Mucosa of descending colon (tissue), 3 donors: Measurements from ENCODE around the gene SCLT1. TPM values are rescaled to one million over a fixed set of nuclear protein-coding genes. Genes with fewer than 3 reads are reported as not detected.

Source experiments
- ATAC-seq: fragments of 200-7000 bp; cut with Tn5 transposase; one replicate; pipeline ENCODE4 v1.9.1; 2020; ENCODE audit warnings: mild to moderate bottlenecking, moderate library complexity
- DNase-seq, 3 donors: peaks; one replicate each; pipeline ENCODE4 v3.0.0-alpha.2; 2020
- H3K36me3 ChIP-seq: fragments of 200-600 bp; one replicate; pipeline ENCODE4 v1.8.0; 2021; ENCODE audit warnings: low read depth, mild to moderate bottlenecking
- H3K4me1 ChIP-seq: fragments of 200-600 bp; one replicate; pipeline ENCODE4 v1.8.0; 2021; ENCODE audit warnings: low read depth, mild to moderate bottlenecking
- H3K4me3 ChIP-seq: fragments of 200-600 bp; one replicate; pipeline ENCODE4 v1.8.0; 2021; ENCODE audit warnings: mild to moderate bottlenecking
- H3K9me3 ChIP-seq: fragments of 200-600 bp; one replicate; pipeline ENCODE4 v1.8.0; 2021; ENCODE audit warnings: mild to moderate bottlenecking
- CTCF ChIP-seq: fragments of 200-600 bp; IDR thresholded peaks from one replicate; pipeline ENCODE4 v1.8.0; 2022; ENCODE audit warnings: antibody characterized with exemption, mild to moderate bottlenecking
- intact Hi-C, 2 donors: fragments of 100-400 bp; cut with DNase I in 1 of 2; cut with micrococcal nuclease in 1 of 2; formaldehyde crosslinking; loops; one replicate each; pipeline versions ENCODE4 v1.11.0 to v1.11.1; 2022; cut with DNase I, micrococcal nuclease
- total RNA-seq, 3 donors: library from RNA; stranded (reverse); fragmentation: NEBNext Ultra II Directional in 2 of 3; extraction: Animal tissue kit (Norgen Biotek cat#: 25700) in 2 of 3; gene quantifications; one replicate each; pipeline versions ENCODE4 v1.2.1 to v1.2.4, GENCODE V29; 2021 to 2023
- donor health status: DM: no; HTN: no; CAD: no; lungs with moderate emphysema.
- donor health status: DM: no; HTN: no; CAD: no.
- donor health status: DM: no; HTN: yes; CAD: no.

Gene SCLT1
- total RNA-seq, 3 donors from 2014 or later, result 11.7 to 16.8 (median 12.9) TPM

DNA sequence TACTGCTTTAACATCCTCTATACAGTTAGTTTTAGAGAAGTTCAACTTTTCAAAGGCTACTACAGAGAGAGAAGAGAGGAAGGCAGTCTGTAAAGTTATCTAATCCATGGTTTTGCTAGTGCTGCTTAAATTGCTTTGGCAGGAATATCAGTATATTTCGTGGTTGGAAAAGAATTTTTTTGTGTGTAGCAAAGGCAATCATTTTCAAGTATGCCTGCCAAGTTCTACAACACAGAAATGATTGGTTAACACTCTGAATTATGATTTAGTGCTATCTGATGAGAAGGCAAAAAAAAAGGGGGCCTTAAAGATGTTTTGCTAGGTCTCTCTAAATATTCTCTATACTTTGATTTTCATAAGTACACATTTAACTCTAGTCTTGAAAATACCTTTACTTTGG lies 150.7 kb downstream of the SCLT1 start:
- DNase-seq, result no peak
- intact Hi-C loops, result no loop called here
- Histone ChIP-seq H3K9me3 (no peaks in the 10 kb centered on the region), H3K4me3 (no peak overlapping the region), H3K36me3 (no peaks in the 10 kb centered on the region), H3K4me1 (no peaks in the 10 kb centered on the region)
- TF ChIP-seq CTCF, result no peak
- no peak for ATAC-seq

GRCh38 chr4:128940971-128941370 lies 152.4 kb downstream of the SCLT1 start:
- TF ChIP-seq CTCF, result no peak
- H3K36me3 ChIP-seq, result no peaks in the 10 kb centered on the region
- ATAC-seq, result no peak
- DNase-seq, result no peak
- no peaks in the 10 kb centered on the region for H3K4me1 ChIP-seq
- H3K9me3 ChIP-seq, result no peaks in the 10 kb centered on the region
- intact Hi-C loops, result no loop called here
- H3K4me3 ChIP-seq, result no peak overlapping the region

DNA sequence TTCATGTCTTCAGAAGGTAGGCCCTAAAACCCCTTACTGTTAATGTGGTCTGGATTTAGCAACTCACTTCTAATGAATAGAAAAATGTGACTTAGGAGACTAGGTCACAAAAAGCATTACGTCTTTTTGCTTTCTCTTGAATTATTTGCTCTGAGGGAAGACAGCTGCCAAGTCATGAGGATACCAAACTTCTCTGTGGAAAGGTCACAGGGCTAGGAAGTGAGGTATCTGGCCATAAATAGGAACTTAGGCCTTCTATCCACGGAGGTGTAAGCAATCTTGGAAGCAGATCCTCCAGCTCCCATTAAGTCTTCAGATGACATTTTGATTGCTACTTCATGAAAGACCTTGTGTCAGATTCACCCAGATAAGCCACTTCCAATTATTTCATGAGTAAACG lies 163.3 kb downstream of the SCLT1 start:
- no peaks in the 10 kb centered on the region for H3K36me3 ChIP-seq
- no peak overlapping the region for H3K4me3 ChIP-seq
- H3K4me1 ChIP-seq, result no peaks in the 10 kb centered on the region
- intact Hi-C loops, result no loop called here
- TF ChIP-seq CTCF, result no peak
- no peaks in the 10 kb centered on the region for H3K9me3 ChIP-seq
- DNase-seq (no peak), ATAC-seq (no peak)

DNA sequence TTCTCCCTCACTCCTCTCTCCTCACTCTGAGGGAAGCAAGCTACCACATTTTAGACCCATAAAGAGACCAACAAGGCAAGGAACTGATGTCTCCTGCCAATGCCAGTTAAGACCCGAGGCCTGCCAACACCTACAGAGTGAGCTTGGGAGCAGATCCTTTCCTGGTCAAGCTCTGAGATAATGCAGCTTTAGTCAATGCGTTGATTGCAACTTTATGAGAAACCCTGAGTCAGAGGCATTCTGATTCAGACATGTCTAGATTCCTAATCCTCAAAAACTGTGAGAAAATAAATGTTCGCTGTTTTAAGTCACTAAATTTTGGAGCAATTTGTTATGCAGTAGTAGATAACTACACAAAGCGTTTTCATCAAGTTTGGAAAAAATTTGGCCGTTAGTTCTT lies 168.4 kb downstream of the SCLT1 start:
- no peak for ATAC-seq
- Histone ChIP-seq H3K4me3 (no peak overlapping the region), H3K36me3 (no peaks in the 10 kb centered on the region), H3K9me3 (no peaks in the 10 kb centered on the region), H3K4me1 (no peaks in the 10 kb centered on the region)
- intact Hi-C loops, result no loop called here
- DNase-seq, result no peak
- no peak for TF ChIP-seq CTCF

- DNase-seq (no peak), ATAC-seq (no peak)
- no peaks in the 10 kb centered on the region for H3K36me3 ChIP-seq
- no peak for TF ChIP-seq CTCF
- intact Hi-C loops, result no loop called here
- no peak overlapping the region for H3K4me3 ChIP-seq
- no peaks in the 10 kb centered on the region for H3K4me1 ChIP-seq
- no peaks in the 10 kb centered on the region for H3K9me3 ChIP-seq
Measured at GRCh38 chr4:128921954-128922353, 171.4 kb downstream of the SCLT1 start.

GRCh38 chr4:128917781-128918180 lies 175.6 kb downstream of the SCLT1 start:
- no peak overlapping the region for H3K4me3 ChIP-seq
- no peak for TF ChIP-seq CTCF
- ATAC-seq, result peak; percentile 35
- H3K4me1 ChIP-seq, result no peaks in the 10 kb centered on the region
- DNase-seq, result no peak
- intact Hi-C loops, result no loop called here
- no peaks in the 10 kb centered on the region for H3K9me3 ChIP-seq
- H3K36me3 ChIP-seq, result no peaks in the 10 kb centered on the region
